ENCODE measurements around the gene SOX18. TPM values are rescaled to one million over a fixed set of nuclear protein-coding genes. Genes with fewer than 3 reads are reported as not detected.

Gene SOX18
- total and polyA plus RNA-seq, 2 of the 13 experiments (the other 11 are each of a cell fraction or from before 2014, with no cell fraction given), result 1.6 to 1.9 TPM

DNA sequence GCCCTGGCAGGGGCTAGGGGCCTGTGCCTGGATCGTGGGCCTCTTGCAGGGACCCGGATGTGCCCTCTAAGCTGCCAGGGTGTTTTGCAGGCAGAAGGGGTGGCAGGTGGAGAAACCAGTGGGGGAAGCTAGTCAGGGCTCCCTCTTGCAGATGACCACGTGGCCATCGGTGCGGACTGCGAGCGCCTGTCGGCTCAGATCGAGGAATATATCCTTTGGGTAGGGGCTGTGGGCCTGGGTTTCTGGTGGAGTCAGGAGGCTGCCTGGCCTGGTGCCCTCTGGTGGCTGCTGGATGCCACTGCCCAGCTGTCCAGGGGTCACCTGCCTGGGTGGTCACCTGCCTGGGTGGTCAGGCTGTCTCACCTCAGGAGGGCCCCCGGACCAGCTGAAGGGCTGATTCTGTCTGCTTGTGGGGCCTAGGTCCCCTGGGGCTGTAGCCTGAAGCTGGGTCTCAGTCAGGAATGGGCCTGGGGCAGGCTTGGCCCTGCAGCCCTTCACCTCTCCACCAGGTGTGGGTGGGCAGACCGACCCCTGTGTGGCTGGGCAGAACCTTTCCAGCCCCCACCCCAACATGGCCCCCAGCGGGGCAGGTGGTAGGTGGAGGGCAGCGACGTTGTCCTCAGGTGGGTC lies 20.3 kb upstream of the SOX18 start (continued):
- TF ChIP-seq, protein P1, sequence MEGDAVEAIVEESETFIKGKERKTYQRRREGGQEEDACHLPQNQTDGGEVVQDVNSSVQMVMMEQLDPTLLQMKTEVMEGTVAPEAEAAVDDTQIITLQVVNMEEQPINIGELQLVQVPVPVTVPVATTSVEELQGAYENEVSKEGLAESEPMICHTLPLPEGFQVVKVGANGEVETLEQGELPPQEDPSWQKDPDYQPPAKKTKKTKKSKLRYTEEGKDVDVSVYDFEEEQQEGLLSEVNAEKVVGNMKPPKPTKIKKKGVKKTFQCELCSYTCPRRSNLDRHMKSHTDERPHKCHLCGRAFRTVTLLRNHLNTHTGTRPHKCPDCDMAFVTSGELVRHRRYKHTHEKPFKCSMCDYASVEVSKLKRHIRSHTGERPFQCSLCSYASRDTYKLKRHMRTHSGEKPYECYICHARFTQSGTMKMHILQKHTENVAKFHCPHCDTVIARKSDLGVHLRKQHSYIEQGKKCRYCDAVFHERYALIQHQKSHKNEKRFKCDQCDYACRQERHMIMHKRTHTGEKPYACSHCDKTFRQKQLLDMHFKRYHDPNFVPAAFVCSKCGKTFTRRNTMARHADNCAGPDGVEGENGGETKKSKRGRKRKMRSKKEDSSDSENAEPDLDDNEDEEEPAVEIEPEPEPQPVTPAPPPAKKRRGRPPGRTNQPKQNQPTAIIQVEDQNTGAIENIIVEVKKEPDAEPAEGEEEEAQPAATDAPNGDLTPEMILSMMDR (CRISPR knock-in tag; IDR thresholded peaks at IDR 0.05), result peak; percentile 96
- TF ChIP-seq ZNF292 (CRISPR knock-in tag; IDR thresholded peaks at IDR 0.05; ENCODE audit: borderline replicate concordance, low read depth), result no peak; the same call in 1 of the 2 replicates
- TF ChIP-seq PRPF4 (IDR thresholded peaks at IDR 0.05; ENCODE audit: low read depth, low read length, poor library complexity, severe bottlenecking), result no peak
- no peak for TF ChIP-seq ZNF761 (CRISPR knock-in tag; conservative IDR thresholded peaks at IDR 0.05)
- no peak for TF ChIP-seq MAZ (IDR thresholded peaks at IDR 0.05; ENCODE audit: borderline replicate concordance, low read depth, low read length)
- peak; percentile 76 for TF ChIP-seq MAZ (CRISPR knock-in tag; IDR thresholded peaks at IDR 0.05; ENCODE audit: low read depth)
- TF ChIP-seq, protein P2, sequence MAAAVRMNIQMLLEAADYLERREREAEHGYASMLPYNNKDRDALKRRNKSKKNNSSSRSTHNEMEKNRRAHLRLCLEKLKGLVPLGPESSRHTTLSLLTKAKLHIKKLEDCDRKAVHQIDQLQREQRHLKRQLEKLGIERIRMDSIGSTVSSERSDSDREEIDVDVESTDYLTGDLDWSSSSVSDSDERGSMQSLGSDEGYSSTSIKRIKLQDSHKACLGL (CRISPR knock-in tag; IDR thresholded peaks at IDR 0.05), result peak; percentile 79
- TF ChIP-seq, protein P3, sequence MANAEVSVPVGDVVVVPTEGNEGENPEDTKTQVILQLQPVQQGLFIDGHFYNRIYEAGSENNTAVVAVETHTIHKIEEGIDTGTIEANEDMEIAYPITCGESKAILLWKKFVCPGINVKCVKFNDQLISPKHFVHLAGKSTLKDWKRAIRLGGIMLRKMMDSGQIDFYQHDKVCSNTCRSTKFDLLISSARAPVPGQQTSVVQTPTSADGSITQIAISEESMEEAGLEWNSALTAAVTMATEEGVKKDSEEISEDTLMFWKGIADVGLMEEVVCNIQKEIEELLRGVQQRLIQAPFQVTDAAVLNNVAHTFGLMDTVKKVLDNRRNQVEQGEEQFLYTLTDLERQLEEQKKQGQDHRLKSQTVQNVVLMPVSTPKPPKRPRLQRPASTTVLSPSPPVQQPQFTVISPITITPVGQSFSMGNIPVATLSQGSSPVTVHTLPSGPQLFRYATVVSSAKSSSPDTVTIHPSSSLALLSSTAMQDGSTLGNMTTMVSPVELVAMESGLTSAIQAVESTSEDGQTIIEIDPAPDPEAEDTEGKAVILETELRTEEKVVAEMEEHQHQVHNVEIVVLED (CRISPR knock-in tag; IDR thresholded peaks at IDR 0.05; ENCODE audit: borderline replicate concordance), result no peak
- TF ChIP-seq FOXC1 (CRISPR knock-in tag; IDR thresholded peaks at IDR 0.05; ENCODE audit: borderline replicate concordance), result no peak
- TF ChIP-seq, protein P4, sequence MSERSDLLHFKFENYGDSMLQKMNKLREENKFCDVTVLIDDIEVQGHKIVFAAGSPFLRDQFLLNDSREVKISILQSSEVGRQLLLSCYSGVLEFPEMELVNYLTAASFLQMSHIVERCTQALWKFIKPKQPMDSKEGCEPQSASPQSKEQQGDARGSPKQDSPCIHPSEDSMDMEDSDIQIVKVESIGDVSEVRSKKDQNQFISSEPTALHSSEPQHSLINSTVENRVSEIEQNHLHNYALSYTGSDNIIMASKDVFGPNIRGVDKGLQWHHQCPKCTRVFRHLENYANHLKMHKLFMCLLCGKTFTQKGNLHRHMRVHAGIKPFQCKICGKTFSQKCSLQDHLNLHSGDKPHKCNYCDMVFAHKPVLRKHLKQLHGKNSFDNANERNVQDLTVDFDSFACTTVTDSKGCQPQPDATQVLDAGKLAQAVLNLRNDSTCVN (CRISPR knock-in tag; IDR thresholded peaks at IDR 0.05; ENCODE audit: borderline replicate concordance), result 0 out of 2 replicates have a peak, but pooled peaks have one; percentile 28
- TF ChIP-seq ZNF546 (CRISPR knock-in tag; conservative IDR thresholded peaks at IDR 0.05), result no peak
- TF ChIP-seq ZNF552 (CRISPR knock-in tag; IDR thresholded peaks at IDR 0.05; ENCODE audit: borderline replicate concordance), result no peak
- TF ChIP-seq ZNF614 (CRISPR knock-in tag; IDR thresholded peaks at IDR 0.05; ENCODE audit: borderline replicate concordance), result 0 out of 2 replicates have a peak, but pooled peaks have one; percentile 35
- TF ChIP-seq SRY (CRISPR knock-in tag; IDR thresholded peaks at IDR 0.05), result no peak
- TF ChIP-seq KDM3A (CRISPR knock-in tag; IDR thresholded peaks at IDR 0.05; ENCODE audit: low read depth), result no peak
- no peak for TF ChIP-seq ZNF224 (CRISPR knock-in tag; IDR thresholded peaks at IDR 0.05)
- no peak for TF ChIP-seq ZFP90 (CRISPR knock-in tag; IDR thresholded peaks at IDR 0.05; ENCODE audit: borderline replicate concordance)
- TF ChIP-seq, protein P5, sequence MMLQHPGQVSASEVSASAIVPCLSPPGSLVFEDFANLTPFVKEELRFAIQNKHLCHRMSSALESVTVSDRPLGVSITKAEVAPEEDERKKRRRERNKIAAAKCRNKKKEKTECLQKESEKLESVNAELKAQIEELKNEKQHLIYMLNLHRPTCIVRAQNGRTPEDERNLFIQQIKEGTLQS (CRISPR knock-in tag; IDR thresholded peaks at IDR 0.05), result 0 out of 2 replicates have a peak, but pooled peaks have one; percentile 49
- TF ChIP-seq SOX13 (IDR thresholded peaks at IDR 0.05), result no peak
- TF ChIP-seq SOX13 (CRISPR knock-in tag; conservative IDR thresholded peaks at IDR 0.05 in 1 of 2, IDR thresholded peaks at IDR 0.05 in 1 of 2), result peak in 1 of 2 experiments; percentile 17; a peak in 1 of 4 replicates
- TF ChIP-seq CCAR2 (optimal IDR thresholded peaks at IDR 0.05; ENCODE audit: low read depth, low read length), result no peak
- TF ChIP-seq, protein P6, sequence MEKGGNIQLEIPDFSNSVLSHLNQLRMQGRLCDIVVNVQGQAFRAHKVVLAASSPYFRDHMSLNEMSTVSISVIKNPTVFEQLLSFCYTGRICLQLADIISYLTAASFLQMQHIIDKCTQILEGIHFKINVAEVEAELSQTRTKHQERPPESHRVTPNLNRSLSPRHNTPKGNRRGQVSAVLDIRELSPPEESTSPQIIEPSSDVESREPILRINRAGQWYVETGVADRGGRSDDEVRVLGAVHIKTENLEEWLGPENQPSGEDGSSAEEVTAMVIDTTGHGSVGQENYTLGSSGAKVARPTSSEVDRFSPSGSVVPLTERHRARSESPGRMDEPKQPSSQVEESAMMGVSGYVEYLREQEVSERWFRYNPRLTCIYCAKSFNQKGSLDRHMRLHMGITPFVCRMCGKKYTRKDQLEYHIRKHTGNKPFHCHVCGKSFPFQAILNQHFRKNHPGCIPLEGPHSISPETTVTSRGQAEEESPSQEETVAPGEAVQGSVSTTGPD (CRISPR knock-in tag; IDR thresholded peaks at IDR 0.05), result no peak
- TF ChIP-seq ZNF672 (CRISPR knock-in tag; IDR thresholded peaks at IDR 0.05), result no peak

Measured in HepG2 (cell line).